ENCODE results near the gene RNASEH1. TPM values are rescaled to one million over a fixed set of nuclear protein-coding genes. Genes with fewer than 3 reads are reported as not detected.

Gene RNASEH1
- total RNA-seq, 1 experiment from 2014 or later: 38.2 TPM

- intact Hi-C loops (cut with micrococcal nuclease): no loop called here
- TF ChIP-seq SP1 (IDR thresholded peaks at IDR 0.05; ENCODE audit: low read depth) (no peak), JUND (IDR thresholded peaks at IDR 0.05) (no peak)
- ChIA-PET CTCF (no interaction called here), POLR2A (no interaction called here), RAD21 (ENCODE audit: low non-redundant PET in 1 of 2, low total read pairs in 2 of 2, uncharacterized antibody in 2 of 2, unreplicated experiment in 2 of 2) (no interaction called here)
- Histone ChIP-seq H3K27me3 (ENCODE audit: insufficient read depth, low read length) (no peaks in the 10 kb centered on the region), H3K27ac (ENCODE audit: low read depth, low read length) (no peak overlapping the region), H4K20me1 (ENCODE audit: insufficient read depth) (no peaks in the 10 kb centered on the region), H3K36me3 (ENCODE audit: control insufficient read depth in 1 of 2, insufficient read depth in 2 of 2, low read length in 2 of 2) (peaks cover 0 to 5% of the 10 kb centered on the region in 2 experiments; a peak in 1 of 4 replicates), H3K79me2 (ENCODE audit: insufficient read depth, low read length) (no peaks in the 10 kb centered on the region), H2AFZ (ENCODE audit: low read depth, low read length, poor library complexity, severe bottlenecking) (no peak overlapping the region), H3K9me2 (ENCODE audit: insufficient read depth) (no peaks in the 10 kb centered on the region), H3K4me1 (ENCODE audit: control insufficient read depth in 1 of 2, insufficient read depth in 2 of 2, low read length in 2 of 2) (no peaks in the 10 kb centered on the region), H3K4me2 (ENCODE audit: low read length) (no peak overlapping the region), H3K9ac (ENCODE audit: low read length) (no peak overlapping the region), H3K4me3 (replicated peaks in 1 of 2; ENCODE audit: low read depth in 1 of 2, low read length in 2 of 2) (no peak overlapping the region), H3K9me3 (ENCODE audit: control insufficient read depth in 1 of 2, insufficient read depth in 1 of 2, low read depth in 1 of 2, low read length in 2 of 2) (no peaks in the 10 kb centered on the region)
- DNase-seq (ENCODE audit: low read depth, low spot score) (no peak), ATAC-seq (no peak)
- no TSS peak for BruUV-seq (replicated peaks)
Observed at GRCh38 chr2:3565117-3565516, 7.0 kb upstream of the RNASEH1 start.

- no peak for TF ChIP-seq CTCF (IDR thresholded peaks at IDR 0.05 in 2 of 3, conservative IDR thresholded peaks at IDR 0.05 in 1 of 3; ENCODE audit: borderline replicate concordance in 1 of 3, insufficient read depth in 1 of 3, low read depth in 2 of 3, low read length in 2 of 3)
- no peak for TF ChIP-seq CEBPB (IDR thresholded peaks at IDR 0.05; ENCODE audit: low read depth)
- TF ChIP-seq TCF7L2 (IDR thresholded peaks at IDR 0.05; ENCODE audit: borderline replicate concordance, extremely low read depth, insufficient read depth, insufficient read length): no peak
- TF ChIP-seq ZFX (IDR thresholded peaks at IDR 0.05): no peak
- TF ChIP-seq SP1 (IDR thresholded peaks at IDR 0.05; ENCODE audit: low read depth): no peak
- no peak for TF ChIP-seq EGR1 (IDR thresholded peaks at IDR 0.05; ENCODE audit: low read depth)
- TF ChIP-seq POLR2AphosphoS5 (IDR thresholded peaks at IDR 0.05; ENCODE audit: low read depth, low read length): no peak
- TF ChIP-seq RAD21 (IDR thresholded peaks at IDR 0.05; ENCODE audit: low read depth): no peak
- no peak for TF ChIP-seq SIN3A (IDR thresholded peaks at IDR 0.05; ENCODE audit: low read depth)
- no peak for TF ChIP-seq POLR2A (IDR thresholded peaks at IDR 0.05; ENCODE audit: borderline replicate concordance, extremely low read depth, insufficient read depth, insufficient read length)
- no peak for TF ChIP-seq FOSL1 (IDR thresholded peaks at IDR 0.05; ENCODE audit: low read depth)
- TF ChIP-seq JUND (IDR thresholded peaks at IDR 0.05): no peak
- no peak for TF ChIP-seq SRF (IDR thresholded peaks at IDR 0.05; ENCODE audit: low read depth)
- no peak for TF ChIP-seq MAX (IDR thresholded peaks at IDR 0.05)
- no peak for TF ChIP-seq EZH2phosphoT487 (IDR thresholded peaks at IDR 0.05; ENCODE audit: borderline replicate concordance)
- TF ChIP-seq CBX3 (IDR thresholded peaks at IDR 0.05; ENCODE audit: low read depth): no peak
- no peak for TF ChIP-seq ELF1 (IDR thresholded peaks at IDR 0.05; ENCODE audit: borderline replicate concordance, low read depth)
- no peak for TF ChIP-seq ZBTB33 (IDR thresholded peaks at IDR 0.05; ENCODE audit: extremely low read depth, insufficient replicate concordance, low read length)
- no TSS peak for BruUV-seq (replicated peaks)
- DNase-seq (ENCODE audit: low read depth, low spot score) (no peak), ATAC-seq (no peak)
- intact Hi-C loops (cut with micrococcal nuclease): no loop called here
- Histone ChIP-seq H3K79me2 (ENCODE audit: insufficient read depth, low read length) (peaks cover 10% of the 10 kb centered on the region; the same call in 1 of the 2 replicates), H3K9me2 (ENCODE audit: insufficient read depth) (no peaks in the 10 kb centered on the region), H3K9ac (ENCODE audit: low read length) (no peak overlapping the region), H3K27me3 (ENCODE audit: insufficient read depth, low read length) (no peaks in the 10 kb centered on the region), H3K4me1 (ENCODE audit: control insufficient read depth in 1 of 2, insufficient read depth in 2 of 2, low read length in 2 of 2) (peaks cover 0 to 10% of the 10 kb centered on the region in 2 experiments; a peak in 2 of 4 replicates), H3K4me3 (replicated peaks in 1 of 2; ENCODE audit: low read depth in 1 of 2, low read length in 2 of 2) (no peak overlapping the region), H3K36me3 (ENCODE audit: control insufficient read depth in 1 of 2, insufficient read depth in 2 of 2, low read length in 2 of 2) (peaks cover 0 to 5% of the 10 kb centered on the region in 2 experiments; a peak in 1 of 4 replicates), H3K9me3 (ENCODE audit: control insufficient read depth in 1 of 2, insufficient read depth in 1 of 2, low read depth in 1 of 2, low read length in 2 of 2) (no peaks in the 10 kb centered on the region), H4K20me1 (ENCODE audit: insufficient read depth) (no peaks in the 10 kb centered on the region), H3K4me2 (ENCODE audit: low read length) (no peak overlapping the region), H3K27ac (ENCODE audit: low read depth, low read length) (no peak overlapping the region), H2AFZ (ENCODE audit: low read depth, low read length, poor library complexity, severe bottlenecking) (no peak overlapping the region)
- ChIA-PET RAD21 (ENCODE audit: low non-redundant PET in 1 of 2, low total read pairs in 2 of 2, uncharacterized antibody in 2 of 2, unreplicated experiment in 2 of 2) (no interaction called here), POLR2A (no interaction called here), CTCF (no interaction called here)
Observed at GRCh38 chr2:3563521-3563976, 5.4 kb upstream of the RNASEH1 start.
